Stimulated activated CD4-positive, alpha-beta T cell treated with anti-CD3 and anti-CD28 coated beads, Interleukin-2, amount 100 ng/mL, for 48 hours (primary cell): Measurements from ENCODE around the gene GRID1.

ENCODE experiments used
- DNase-seq, 2 donors: peaks; one replicate each; pipeline ENCODE4 v3.0.0-alpha.2; 2020

The GRID1 gene

GRCh38 chr10:86202226-86202735 lies 164.3 kb downstream of the GRID1 start:
- no peak for DNase-seq

GRCh38 chr10:86200867-86201266 lies 165.7 kb downstream of the GRID1 start:
- no peak for DNase-seq

DNA sequence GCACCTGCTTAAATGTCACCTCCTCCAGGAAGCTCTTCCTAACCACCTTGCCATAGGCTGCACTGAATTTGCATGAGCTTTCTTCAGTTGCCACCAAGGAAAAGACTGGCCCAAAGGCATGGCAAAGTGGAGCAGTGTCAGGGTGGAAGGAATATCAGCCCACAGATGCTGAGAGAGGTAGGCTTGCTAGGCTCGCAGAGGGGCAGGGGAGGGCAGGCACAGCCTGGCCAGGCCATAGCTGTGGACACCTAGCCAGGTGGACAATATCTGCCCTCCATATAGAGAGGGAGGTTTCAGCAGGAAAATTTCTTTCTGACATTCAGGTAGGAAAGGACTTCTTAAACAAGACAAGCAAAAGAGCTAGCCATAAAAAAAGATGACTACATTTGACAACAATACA lies 166.3 kb downstream of the GRID1 start:
- DNase-seq, result no peak

DNA sequence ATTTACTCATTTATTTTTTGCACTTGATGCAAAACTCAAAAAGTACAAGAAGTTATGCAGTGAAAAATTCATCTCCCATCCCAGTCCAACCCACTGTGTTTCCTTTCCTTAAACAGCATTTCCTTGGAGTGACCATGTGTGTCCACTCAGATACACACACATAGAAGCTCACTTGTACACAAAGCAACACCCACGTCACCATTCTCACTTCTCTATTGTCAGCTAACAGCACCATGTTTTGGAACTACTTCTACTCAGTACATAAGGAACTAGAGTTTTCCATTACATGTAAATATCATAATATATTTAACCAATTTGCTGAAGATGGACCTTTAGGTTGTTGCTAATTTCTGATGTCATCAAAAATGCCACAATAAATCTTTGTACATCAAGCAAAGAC lies 167.6 kb downstream of the GRID1 start:
- no peak for DNase-seq

DNA sequence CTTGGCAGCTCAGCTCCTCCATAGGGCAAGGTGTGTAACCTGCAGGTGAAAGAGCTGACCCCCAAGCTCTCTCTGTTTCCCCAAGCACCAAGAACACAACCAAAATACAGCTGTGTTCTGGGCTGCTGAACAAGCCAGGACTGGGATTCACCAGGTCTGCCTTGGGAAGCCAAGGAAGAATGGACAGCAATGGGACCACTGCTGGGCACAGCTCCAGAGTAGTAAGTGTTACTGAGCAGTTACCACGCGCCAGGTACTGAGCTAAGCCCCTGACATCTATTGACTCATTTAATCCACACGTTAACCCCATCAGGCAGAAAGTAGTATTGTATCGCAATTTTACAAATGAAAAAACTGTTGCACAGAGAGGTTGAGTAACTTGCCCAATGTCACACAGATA lies 168.3 kb downstream of the GRID1 start:
- no peak for DNase-seq

- no peak for DNase-seq
Observed at GRCh38 chr10:86197166-86197790, 169.3 kb downstream of the GRID1 start.

DNA sequence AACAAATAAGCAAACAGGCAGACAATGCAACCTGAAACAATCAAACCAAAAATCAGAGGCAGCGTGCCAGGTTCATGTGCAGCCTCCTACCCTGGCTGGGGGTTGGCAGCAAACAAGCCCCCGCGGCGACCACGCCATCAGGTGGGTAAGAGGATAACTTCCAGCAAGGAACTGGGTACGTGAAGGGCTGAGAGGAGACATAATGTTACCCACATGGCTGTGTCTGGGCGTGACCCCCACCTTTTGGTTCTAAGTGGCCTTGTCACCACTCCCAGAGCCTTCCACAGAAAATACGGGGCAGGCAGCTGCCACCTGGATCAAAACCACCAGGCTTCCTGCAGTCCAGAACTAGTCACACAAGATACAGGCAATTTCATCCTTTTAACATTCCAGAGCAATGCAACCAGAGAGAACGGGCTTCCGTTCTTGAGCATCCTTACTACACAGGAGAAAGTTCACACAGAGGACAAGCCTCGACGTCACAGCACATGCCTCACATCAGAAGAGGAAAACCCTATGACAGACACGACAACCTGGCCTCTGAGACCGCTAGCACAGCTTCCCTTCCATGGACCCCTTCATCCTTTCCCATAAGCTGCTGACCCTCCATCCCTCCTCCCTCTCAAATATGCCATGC lies 171.0 kb downstream of the GRID1 start:
- no peak for DNase-seq

- DNase-seq, result no peak
Observed at GRCh38 chr10:86194684-86195083, 171.9 kb downstream of the GRID1 start.

DNA sequence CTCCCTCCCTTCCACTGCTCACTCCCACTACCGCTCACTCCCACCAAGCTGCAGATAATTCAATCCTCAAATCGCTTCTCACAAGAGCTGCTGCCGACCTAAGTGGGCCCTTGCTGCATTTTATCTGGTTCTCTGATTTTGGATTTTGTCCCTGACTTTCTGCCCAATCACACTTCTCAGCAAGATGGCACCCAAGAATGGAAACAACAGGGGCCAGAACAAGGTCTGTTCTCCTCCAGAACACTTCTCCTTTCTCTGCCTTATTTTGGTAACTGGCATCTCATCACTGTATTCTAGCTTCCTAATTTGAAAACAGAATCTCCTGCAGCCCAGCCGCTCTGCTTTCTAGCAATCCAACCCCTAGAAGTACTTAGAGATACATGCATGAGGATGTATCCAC lies 172.8 kb downstream of the GRID1 start:
- no peak for DNase-seq

DNA sequence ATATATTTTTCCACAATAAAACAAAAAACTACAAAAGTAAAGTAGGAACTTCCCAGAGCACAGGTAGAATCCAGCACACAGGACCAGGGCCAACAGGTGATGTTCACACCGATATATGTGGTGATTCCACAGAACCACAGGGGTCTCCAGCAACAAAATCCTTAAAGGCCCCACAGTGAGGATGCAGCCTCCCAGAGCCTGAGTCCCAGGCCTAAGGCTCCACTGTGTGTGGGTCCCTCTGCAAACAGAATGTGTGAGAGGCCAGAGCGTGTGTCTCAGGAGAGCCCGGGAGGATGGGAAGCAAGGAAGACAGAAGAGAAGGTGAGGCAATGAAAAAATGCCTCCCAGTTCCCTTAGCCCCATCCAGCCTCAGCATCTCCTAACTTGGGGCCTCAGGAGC lies 173.9 kb downstream of the GRID1 start:
- no peak for DNase-seq

GRCh38 chr10:86192147-86192546 lies 174.4 kb downstream of the GRID1 start:
- no peak for DNase-seq

DNA sequence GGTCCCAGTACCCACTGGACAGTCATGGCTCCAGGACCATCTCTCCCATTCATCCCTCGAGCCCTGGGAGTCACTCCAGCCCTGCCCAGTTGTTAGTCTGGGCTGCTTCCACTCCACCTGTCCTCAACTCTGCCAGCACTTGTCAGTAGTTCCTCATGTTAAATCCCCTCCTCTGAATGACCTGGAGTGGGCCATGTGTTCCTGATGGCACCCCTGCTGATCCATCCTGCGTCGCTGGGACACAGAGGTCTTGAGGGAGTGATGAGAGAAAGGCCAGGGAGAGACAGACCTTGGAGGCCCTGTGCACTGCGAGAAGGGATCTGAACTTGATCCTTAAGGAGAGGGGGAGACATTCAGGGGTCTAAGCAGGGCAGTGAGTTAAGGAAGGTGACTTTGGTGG lies 174.9 kb downstream of the GRID1 start:
- DNase-seq, result no peak

DNA sequence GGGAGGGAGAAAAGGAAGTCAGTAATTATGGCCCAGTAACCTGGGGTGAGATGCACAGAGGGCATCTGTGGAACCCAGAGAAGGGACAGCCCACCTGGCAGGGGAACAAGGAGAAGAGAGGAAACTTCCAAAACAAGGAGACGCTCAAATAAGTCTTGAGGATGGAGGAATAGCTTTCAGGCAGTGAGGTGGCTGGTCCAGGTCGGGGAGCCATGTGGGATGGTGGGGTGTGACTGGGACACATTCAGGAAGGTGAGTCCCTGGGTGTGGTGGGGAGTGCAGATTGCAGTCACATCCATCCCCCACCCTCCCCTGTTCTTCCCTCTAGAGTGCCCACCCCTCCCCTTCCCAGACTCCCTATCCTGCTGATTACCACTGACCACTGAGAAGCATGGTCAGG lies 175.4 kb downstream of the GRID1 start:
- no peak for DNase-seq

DNA sequence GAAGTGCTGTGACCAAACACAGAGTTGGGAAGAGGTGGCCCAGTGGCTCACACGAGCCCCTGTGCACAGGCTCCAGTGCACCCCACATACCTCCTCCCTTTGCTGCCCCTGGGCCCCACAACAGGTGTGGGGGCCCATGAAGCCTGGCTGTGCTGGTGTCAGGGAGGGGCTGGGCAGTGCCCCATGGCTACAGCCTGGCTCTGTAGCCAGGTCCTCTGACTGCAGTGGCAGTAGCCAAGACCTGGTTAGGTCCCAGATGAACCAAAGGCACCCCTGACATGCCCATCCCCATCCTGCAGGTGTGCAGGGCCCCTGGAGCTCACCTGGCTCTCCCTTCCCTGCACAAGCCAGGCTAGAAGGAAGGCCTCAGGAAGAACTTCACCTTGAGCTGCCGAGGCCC lies 176.3 kb downstream of the GRID1 start:
- no peak for DNase-seq

- no peak for DNase-seq
Observed at GRCh38 chr10:86189891-86190290, 176.7 kb downstream of the GRID1 start.

- DNase-seq, result no peak
Observed at GRCh38 chr10:86188796-86189558, 177.6 kb downstream of the GRID1 start.

DNA sequence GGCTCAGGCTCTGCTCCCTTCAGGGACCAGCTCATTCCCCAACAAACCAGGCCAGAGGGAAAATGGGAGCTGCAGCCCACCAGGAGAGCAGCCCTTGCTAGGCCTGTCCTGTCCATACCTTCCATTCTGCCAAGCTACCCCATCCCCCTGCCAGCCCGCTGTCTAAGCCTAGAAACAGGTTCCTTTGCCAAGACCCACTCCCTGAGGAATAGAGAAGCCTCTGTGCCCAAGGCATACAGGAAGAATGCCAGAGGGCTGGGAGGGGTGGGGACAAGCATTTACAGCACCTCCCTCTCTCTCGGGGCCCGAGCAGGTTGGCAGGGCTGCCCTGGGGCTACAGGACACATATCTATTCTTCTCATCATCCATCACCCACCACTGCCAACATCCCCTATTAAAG lies 178.3 kb downstream of the GRID1 start:
- no peak for DNase-seq

GRCh38 chr10:86187499-86188239 lies 178.9 kb downstream of the GRID1 start:
- DNase-seq, result no peak

GRCh38 chr10:86186633-86187032 lies 180.0 kb downstream of the GRID1 start:
- DNase-seq, result no peak

DNA sequence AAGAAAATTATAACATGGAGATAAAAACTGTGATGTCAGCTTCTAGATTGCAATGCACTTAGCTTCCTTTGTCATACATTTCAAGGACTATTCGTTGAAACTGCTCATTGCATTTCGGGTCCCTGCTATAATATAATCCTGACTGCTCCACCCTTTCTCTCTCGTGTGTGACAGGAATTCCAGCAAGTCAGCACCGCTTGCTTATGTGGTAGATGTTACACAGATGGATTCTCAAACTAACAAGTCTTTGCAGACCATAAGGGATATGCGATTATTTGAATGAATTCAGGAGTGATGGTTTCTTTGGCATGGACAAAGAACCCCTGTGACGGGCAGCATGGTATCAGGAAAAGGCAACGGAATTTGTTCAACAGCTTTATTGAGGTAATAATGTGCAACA lies 184.0 kb downstream of the GRID1 start:
- no peak for DNase-seq

- DNase-seq, result no peak
Observed at GRCh38 chr10:86182150-86182549, 184.4 kb downstream of the GRID1 start.

DNA sequence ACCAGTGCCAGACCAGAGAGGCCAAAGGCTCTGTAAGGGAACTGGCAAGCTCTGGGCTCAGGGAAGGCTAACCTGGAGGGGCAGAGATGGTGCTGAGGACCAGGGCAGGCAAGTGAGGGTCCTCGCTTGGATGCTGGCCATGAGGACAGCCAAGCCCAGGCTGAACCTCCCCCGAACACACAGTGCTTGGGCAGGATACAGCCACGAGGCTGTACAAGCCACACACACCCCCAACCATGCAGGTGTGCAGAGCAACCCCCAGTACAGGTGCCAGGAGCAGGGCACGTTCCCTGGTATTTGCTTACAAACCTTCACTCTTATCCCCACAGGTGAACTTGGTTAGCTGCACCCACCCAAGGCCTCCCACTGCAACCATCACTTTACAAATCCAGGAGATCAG lies 185.7 kb downstream of the GRID1 start:
- DNase-seq, result no peak

GRCh38 chr10:86179961-86180360 lies 186.6 kb downstream of the GRID1 start:
- DNase-seq, result no peak

GRCh38 chr10:86179153-86179524 lies 187.5 kb downstream of the GRID1 start:
- no peak for DNase-seq
